Neural crest cell (in vitro differentiated cells): ENCODE data around the gene SORBS2. TPM values are rescaled to one million over a fixed set of nuclear protein-coding genes. Genes with fewer than 3 reads are reported as not detected.

ENCODE experiments used
- DNase-seq: peaks from one replicate; pipeline ENCODE4 v3.0.0; 2021; ENCODE audit warnings: low read depth, mixed read lengths, low spot score
- H3K27ac Mint-ChIP-seq: one replicate; pipeline ENCODE4 v1.8.0; 2021; ENCODE audit warnings: mild to moderate bottlenecking, mixed read lengths; ENCODE audit not compliant: unreplicated experiment
- H3K27me3 Mint-ChIP-seq: 2 replicates; pipeline ENCODE4 v1.8.0; 2021; ENCODE audit warnings: low read depth, mild to moderate bottlenecking, mixed read lengths
- H3K36me3 Mint-ChIP-seq: 2 replicates; pipeline ENCODE4 v1.8.0; 2021; ENCODE audit warnings: low read depth, mild to moderate bottlenecking, mixed read lengths
- H3K4me1 Mint-ChIP-seq: 2 replicates; pipeline ENCODE4 v1.8.0; 2021; ENCODE audit warnings: mixed read lengths
- H3K4me3 Mint-ChIP-seq: one replicate; pipeline ENCODE4 v1.8.0; 2021; ENCODE audit warnings: mild to moderate bottlenecking, mixed read lengths
- H3K9me3 Mint-ChIP-seq: 2 replicates; pipeline ENCODE4 v1.8.0; 2021; ENCODE audit warnings: mixed read lengths
- total RNA-seq: library from RNA; stranded (reverse); gene quantifications from 2 replicates; pipeline ENCODE4 v1.2.1, GENCODE V29; 2021
- TF ChIP-seq, protein P1 (sequence below): fragments of 200-600 bp; sonication (generic); conservative IDR thresholded peaks from 2 replicates; pipeline ENCODE4 v1.5.0; 2021; ENCODE audit warnings: antibody characterized with exemption, mild to moderate bottlenecking

The SORBS2 gene
- total RNA-seq, 1 donor from 2014 or later, result 42.3 TPM

DNA sequence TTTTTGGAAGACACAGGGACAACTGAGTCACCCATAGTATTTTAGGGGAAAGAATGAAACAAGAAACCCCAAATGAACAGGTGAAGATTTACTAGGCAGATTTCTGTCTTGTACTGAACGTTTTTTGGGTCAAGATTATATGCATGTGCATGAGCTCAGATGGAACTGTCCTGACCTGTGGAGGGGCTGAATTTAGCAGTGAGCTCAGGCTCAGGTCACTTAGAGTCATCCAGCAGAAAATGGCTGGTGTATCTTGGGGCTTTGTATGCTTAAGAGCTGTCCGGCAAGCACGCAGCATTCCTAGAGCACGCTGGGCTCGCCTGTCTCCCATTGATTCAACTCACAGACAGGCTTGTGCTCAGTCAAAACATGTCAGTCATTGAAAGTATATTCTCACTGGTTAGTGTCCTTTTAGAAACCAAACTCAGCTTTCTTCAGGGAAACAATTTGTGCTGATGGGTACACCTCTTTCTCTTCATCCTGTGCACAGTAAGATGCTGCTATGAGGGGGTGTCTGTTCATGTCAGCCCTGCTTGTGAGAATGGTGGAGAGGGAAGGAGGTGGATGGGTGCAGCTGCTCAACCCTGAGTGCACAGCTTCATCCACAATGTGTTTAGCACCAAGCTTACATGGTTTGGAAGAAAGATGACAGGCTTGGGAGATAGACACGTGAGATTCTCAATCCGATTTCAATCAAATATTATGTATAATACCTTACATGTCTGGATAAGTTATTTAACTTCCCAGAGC is 229.2 kb downstream of the SORBS2 start:
- no peak for DNase-seq
- peaks cover 19% of the 10 kb centered on the region for H3K4me1 Mint-ChIP-seq
- H3K4me3 Mint-ChIP-seq, result no peak overlapping the region
- TF ChIP-seq, protein P1, sequence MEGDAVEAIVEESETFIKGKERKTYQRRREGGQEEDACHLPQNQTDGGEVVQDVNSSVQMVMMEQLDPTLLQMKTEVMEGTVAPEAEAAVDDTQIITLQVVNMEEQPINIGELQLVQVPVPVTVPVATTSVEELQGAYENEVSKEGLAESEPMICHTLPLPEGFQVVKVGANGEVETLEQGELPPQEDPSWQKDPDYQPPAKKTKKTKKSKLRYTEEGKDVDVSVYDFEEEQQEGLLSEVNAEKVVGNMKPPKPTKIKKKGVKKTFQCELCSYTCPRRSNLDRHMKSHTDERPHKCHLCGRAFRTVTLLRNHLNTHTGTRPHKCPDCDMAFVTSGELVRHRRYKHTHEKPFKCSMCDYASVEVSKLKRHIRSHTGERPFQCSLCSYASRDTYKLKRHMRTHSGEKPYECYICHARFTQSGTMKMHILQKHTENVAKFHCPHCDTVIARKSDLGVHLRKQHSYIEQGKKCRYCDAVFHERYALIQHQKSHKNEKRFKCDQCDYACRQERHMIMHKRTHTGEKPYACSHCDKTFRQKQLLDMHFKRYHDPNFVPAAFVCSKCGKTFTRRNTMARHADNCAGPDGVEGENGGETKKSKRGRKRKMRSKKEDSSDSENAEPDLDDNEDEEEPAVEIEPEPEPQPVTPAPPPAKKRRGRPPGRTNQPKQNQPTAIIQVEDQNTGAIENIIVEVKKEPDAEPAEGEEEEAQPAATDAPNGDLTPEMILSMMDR, result no peak
- H3K36me3 Mint-ChIP-seq, result no peaks in the 10 kb centered on the region
- H3K27me3 Mint-ChIP-seq, result no peaks in the 10 kb centered on the region
- H3K27ac Mint-ChIP-seq, result no peak overlapping the region
- peaks cover 5% of the 10 kb centered on the region for H3K9me3 Mint-ChIP-seq

DNA sequence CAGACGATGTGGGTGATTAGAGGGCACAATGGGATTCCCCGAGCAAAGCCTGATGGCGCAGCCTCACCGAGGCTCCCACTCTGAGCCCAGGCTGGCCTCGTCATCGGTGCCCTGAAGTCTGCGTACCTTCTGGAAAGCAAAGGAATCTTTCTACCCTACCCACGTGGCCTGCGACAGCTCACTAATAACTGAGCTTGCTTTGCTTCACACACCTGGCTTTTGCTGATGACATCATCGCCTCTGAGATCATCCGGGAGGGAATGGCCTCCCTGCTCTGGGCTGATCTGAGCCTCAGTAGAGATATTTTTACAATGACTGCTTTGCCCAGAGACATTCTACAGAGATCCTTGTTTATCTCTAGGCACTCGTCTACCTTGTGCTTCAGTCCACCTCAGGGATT is 231.3 kb downstream of the SORBS2 start:
- TF ChIP-seq, protein P1, result no peak
- Mint-ChIP-seq H3K9me3 (peaks cover 5% of the 10 kb centered on the region), H3K4me1 (peaks cover 7% of the 10 kb centered on the region), H3K27me3 (no peaks in the 10 kb centered on the region), H3K4me3 (no peak overlapping the region), H3K27ac (no peak overlapping the region), H3K36me3 (no peaks in the 10 kb centered on the region)
- DNase-seq, result no peak

DNA sequence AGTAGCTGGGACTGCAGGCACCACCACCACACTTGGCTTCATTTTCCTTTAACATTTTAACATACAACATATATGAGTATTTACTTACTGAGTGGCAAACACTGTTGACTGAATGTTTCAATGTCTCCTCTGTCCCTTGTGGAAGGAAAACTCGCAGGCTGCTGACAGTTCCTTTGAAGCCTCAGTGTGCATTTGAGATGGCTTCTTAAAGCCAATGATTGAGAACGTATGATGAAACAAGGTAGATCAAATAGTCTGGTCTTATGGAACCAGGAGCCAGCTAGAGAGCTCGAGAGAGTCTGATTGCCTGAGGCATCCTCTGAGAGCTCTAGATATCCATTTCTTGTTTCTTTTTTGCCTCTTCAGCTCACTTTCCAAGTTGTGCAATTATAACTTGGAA is 233.7 kb downstream of the SORBS2 start:
- H3K9me3 Mint-ChIP-seq, result peaks cover 5% of the 10 kb centered on the region
- no peak for DNase-seq
- H3K36me3 Mint-ChIP-seq, result no peaks in the 10 kb centered on the region
- TF ChIP-seq, protein P1, result no peak
- H3K27me3 Mint-ChIP-seq, result no peaks in the 10 kb centered on the region
- peaks cover 15% of the 10 kb centered on the region for H3K4me1 Mint-ChIP-seq
- no peak overlapping the region for H3K4me3 Mint-ChIP-seq
- no peak overlapping the region for H3K27ac Mint-ChIP-seq

DNA sequence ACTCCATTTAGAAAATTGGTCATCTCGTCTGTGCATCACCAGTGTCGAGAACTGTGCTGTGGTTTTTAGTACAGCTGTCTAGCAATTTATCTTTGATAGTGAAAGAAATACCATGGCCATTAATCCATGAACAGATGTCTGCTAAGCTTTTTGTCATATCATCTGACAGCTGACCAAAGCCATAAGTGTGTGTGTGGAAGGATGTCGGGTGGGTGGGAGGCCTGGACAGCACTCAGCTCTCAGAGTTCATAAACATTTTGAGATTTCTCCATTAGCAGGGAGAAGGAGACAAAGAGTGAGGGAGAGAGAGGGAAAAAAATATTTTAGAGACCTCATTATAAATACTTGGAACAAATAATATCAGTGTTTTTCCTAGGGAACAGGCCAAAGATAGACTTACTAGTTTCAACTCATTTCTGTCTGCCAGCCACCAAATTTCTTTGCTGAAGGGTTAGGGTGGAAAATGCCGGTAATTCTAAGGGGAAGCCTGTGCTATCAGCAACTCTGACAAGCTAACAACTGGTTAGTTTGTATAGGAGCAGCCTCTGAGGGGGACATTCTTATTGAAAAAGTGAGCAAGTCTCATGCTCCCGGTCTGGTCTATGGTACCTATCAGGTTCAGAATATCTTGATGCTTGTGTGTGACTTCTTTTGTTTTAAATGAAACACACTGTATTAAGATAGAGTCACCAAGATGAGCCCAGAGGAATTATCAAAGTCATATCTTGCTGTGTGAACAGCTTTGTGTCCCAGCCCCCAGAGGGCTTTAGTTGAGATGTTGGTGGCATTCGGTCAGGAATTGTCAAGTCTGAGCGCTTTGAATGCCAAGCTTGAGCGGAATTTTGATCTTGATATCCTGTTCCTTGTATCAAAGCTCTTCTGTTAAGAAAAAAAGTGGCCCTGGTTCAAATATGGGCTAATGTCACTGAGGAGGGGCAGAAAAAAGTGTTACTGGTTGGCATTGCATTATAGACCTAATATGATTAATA is 234.7 kb downstream of the SORBS2 start:
- H3K4me3 Mint-ChIP-seq, result no peak overlapping the region
- no peak overlapping the region for H3K27ac Mint-ChIP-seq
- no peaks in the 10 kb centered on the region for H3K36me3 Mint-ChIP-seq
- H3K4me1 Mint-ChIP-seq, result peaks cover 9% of the 10 kb centered on the region
- TF ChIP-seq, protein P1, result no peak
- DNase-seq, result no peak
- no peaks in the 10 kb centered on the region for H3K27me3 Mint-ChIP-seq
- H3K9me3 Mint-ChIP-seq, result peaks cover 5% of the 10 kb centered on the region

DNA sequence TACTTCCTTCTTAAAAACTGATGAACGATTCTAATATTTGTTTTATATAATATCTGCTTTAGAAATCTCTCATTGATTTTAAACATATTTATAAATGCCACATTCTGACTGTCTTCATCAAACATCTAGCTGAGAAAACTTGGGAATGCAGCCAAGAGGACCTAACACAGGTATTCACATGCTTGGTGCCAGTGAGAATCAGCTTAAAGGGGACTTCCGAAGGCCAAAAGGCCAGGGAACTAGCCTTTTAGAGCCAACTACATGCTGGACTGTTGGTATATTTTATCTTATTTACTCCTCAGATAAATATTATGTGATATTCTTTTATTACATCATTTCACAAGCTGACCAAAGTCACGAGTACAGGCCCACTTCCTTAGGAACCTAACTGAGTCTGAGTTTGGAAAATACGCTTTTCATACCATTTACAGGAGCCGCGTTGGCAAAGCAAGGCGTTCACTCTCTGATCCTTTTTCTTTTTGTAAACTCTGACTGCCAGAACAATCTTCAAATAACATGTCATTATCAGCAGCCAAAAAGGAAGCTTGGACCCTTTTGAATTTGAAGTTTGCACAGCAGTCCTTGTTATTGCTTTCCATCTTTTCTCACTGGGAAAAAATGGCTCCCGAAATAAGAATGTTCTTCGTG is 235.6 kb downstream of the SORBS2 start:
- Mint-ChIP-seq H3K4me3 (no peak overlapping the region), H3K27ac (no peak overlapping the region), H3K4me1 (peaks cover 9% of the 10 kb centered on the region)

More for the DNA sequence above, 235.6 kb downstream of the SORBS2 start:
- no peak for DNase-seq
- Mint-ChIP-seq H3K36me3 (no peaks in the 10 kb centered on the region), H3K27me3 (no peaks in the 10 kb centered on the region), H3K9me3 (peaks cover 5% of the 10 kb centered on the region)
- TF ChIP-seq, protein P1, result no peak
